DMS153 treated with DMSO at 0.1 percent for 48 hours (cell line): ENCODE results near the gene ENTREP3.

Source experiments
- DNase-seq: peaks from one replicate; lab custom pipeline; 2025; ENCODE audit not compliant: unreplicated experiment; lab: John Stamatoyannopoulos, UW

Gene ENTREP3

GRCh38 chr1:155202731-155203515, 52.4 kb downstream of the ENTREP3 start:
- no peak for DNase-seq

- DNase-seq = no peak
Measured at GRCh38 chr1:155202198-155202597, 53.1 kb downstream of the ENTREP3 start.

- DNase-seq = no peak
Measured at GRCh38 chr1:155200920-155201319, 54.4 kb downstream of the ENTREP3 start.

GRCh38 chr1:155199792-155200191, 55.5 kb downstream of the ENTREP3 start:
- DNase-seq = no peak

GRCh38 chr1:155198547-155198906, 56.8 kb downstream of the ENTREP3 start:
- DNase-seq = no peak

- DNase-seq = no peak
Measured at GRCh38 chr1:155197901-155198546, 57.3 kb downstream of the ENTREP3 start.
